SK-MEL-5 (cell line): ENCODE results near the gene HAO1. TPM values are rescaled to one million over a fixed set of nuclear protein-coding genes. Genes with fewer than 3 reads are reported as not detected.
A peak's percentile ranks its signal among the peaks of the same experiment; 100 is the strongest.
"Not testable (repeated sequence)": the region's sequence is repeated elsewhere in the genome, so short reads cannot be mapped to it uniquely, and the experiment has no call there.

Experiments
- DNase-seq: peaks from one replicate; pipeline ENCODE4 v3.0.0-alpha.2; 2016; ENCODE audit warnings: low read depth, low spot score
- in situ Hi-C: cut with HindIII; loops from 2 replicates; pipeline ENCODE4 v1.10.0; 2016; ENCODE audit warnings: low sequenced_read_pairs, high pct_unique_total_duplicates, low pct_unique_long_range_greater_than_20kb
- total RNA-seq: library from RNA; depleted of rRNA; stranded (reverse); fragments of >200 nt; shearing (Covaris generic); gene quantifications from 2 replicates; pipeline ENCODE4 v1.2.3, GENCODE V29; 2014

Gene HAO1
- total RNA-seq, 1 experiment from 2014 or later: not detected

DNA sequence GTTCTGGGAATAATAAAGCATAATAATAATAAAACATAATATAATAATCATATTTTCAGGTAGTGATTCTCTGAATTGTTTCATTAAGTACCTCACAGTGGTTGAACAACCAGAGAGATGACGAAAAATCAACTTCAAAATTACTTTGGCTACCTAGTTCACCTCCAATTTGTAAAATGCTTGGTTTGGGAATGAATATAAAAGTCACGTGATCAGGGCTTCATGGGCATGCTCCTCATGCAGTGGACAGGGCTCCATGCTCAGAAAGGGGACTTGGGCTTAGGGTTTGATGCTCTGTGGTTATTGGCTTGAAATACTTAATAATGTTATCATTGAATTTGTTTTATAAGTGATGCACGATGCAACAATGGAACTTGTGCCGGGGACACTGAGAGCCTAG lies 58.2 kb downstream of the HAO1 start:
- no peak for DNase-seq
- in situ Hi-C loops: no loop called here

- no peak for DNase-seq
- in situ Hi-C loops: no loop called here
Measured at GRCh38 chr20:7881551-7881950, 58.7 kb downstream of the HAO1 start.

- DNase-seq: peak; percentile 66
- in situ Hi-C loops: no loop called here
Measured at GRCh38 chr20:7879883-7880282, 60.4 kb downstream of the HAO1 start.

DNA sequence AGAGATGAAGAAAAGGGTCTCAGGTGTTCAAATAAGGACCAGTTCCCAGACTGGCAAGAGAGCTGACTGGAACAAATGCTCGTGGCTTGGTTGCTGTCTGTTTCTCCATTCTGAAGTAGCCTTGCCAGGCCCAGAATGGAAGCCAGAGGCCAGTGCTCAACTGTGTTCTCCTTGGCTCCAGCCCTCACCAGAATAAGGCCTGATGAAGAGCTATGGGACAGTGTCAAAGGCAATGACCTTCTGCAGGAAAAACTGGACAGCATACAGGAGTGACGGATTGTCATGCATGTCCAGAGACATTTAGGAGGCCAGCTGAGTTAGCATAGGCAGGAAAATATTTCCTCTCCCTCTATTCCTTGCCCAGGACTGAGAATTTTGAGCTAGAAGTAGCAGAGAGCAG lies 72.2 kb downstream of the HAO1 start:
- no peak for DNase-seq
- in situ Hi-C loops: no loop called here

DNA sequence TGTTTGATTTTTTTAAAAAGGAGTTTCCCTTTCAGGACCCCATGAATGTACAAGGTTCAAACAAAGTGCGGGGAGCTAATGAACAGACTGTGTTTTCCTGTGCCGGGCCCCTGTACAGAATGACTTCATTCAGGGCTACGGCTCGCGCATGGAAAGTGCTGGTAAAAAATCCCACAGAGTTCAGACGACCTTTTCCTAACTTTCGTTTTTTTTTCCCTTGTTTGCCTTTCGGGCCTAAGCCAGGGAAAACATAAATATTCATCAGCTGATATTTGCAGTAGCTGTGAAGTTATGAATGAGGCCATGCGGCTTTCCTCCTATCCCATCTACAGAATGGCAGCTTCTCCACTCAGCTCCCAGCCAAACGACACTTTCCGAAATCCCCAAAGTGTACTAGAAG lies 74.0 kb downstream of the HAO1 start:
- DNase-seq: no peak
- in situ Hi-C loops: no loop called here

- in situ Hi-C loops: no loop called here
Measured at GRCh38 chr20:7859356-7859802, 80.9 kb downstream of the HAO1 start.

DNA sequence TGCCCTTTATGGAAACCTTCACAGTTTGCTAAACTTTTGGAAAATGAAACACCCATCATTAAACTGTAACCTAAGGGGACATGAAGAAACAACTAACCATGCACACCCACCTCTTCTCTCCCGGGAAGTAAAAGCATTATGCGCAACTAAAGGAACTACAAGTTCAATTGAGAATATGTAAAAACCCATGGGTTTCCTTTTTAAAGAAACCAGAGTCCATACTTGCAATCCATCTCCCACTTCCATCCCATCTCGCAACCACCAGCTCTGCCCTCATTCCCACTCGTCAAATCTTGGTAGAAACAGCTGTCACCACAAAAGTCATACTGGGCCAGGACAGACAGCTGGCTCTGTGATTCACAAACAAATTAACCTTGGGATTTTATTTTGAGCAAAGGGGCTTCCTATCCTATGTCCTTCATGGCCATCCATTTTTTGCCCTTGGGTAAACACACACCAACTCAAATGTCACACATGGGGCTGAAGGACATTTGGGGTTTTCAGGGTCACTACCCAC lies 81.5 kb downstream of the HAO1 start:
- in situ Hi-C loops: no loop called here
- no peak for DNase-seq

More at GRCh38 chr20:7859356-7859802, 80.9 kb downstream of the HAO1 start:
- DNase-seq: peak; percentile 74

DNA sequence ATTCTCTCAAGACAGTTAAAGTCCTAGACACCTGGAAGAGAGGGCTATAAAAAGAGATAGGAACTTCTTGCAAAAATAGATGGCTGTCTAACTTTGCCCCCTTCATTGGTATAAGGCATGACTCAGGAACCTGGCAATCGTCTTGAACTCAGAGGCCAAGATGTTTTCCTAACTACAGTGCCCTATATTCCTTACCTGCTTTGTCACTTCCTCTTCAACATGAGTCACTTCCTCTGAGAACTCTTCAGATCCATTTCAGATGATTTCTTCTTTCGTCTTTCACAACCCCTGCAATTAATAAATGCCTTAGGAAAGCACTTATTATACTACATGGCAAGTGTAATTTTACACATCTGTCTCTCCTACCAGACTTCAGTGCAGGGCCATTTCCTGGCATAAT lies 83.5 kb downstream of the HAO1 start:
- in situ Hi-C loops: no loop called here
- DNase-seq: no peak

DNA sequence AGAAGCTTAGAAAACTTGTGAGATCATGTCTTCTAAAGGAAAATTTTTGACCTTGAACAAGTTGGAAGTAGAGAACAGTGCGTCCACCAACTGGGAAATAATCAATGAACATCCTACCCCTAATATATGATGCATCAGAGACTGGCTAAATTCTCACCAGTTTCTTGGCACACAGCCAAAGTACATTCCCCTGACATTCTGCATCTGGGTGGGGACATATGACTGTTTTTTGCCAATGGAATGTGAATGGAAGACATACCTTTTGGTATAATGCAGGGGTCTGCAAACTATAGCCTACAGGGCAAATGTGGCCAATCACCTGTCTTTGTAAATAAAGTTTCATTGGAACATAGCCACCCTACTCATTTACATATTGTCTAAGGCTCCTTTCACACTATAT lies 84.7 kb downstream of the HAO1 start:
- no peak for DNase-seq
- in situ Hi-C loops: no loop called here

DNA sequence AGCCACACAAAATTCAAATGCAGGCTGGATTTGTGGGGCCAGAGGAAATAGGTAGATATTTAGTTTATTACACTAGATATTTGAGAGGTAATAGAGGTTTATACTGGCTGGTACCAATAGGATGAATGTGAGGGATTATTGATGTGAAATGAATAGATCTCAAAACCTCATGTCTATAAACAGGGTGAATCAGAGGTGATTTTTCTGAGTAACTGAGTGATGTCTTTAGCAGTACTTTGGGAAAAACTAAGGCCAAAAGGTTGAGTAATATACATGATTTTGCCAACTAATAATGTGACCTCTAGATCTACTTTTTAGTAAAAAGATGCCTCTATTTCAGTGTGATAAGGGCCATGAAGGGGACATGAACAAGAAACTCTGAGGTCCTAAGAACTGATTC lies 86.8 kb downstream of the HAO1 start:
- in situ Hi-C loops: no loop called here
- no peak for DNase-seq

DNA sequence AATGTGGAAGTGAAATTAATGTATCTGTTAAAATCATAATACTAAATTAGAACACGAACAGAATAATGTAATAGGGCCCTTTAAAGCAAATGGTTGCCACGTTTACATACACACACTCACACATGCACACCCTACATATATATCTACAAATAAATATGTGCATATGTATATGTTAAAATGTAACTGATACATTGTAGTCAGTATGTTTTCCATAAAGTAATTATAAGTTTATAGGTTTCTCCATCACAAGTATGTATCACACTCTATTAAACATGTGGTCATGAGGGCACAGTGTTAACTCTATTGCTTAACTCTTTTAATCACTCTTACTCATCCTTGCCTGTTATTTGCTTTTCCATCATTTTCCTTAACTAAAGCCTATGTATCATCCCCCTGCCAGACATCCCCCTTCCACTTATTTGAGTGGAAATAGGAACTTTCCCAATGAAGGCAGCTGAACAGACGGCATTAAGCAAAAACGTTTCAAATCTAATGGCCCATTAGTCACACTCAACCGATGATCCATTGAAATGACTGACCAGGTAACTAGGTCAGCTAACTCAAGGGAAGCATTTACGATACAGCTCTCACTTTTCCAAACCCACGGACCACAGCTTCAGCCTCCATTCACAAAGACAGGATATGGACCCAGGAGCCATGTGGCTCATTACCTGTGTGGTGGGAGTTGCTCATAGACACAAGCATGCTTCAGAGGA lies 89.3 kb downstream of the HAO1 start:
- no peak for DNase-seq
- in situ Hi-C loops: no loop called here

GRCh38 chr20:7849675-7850074 lies 90.6 kb downstream of the HAO1 start:
- in situ Hi-C loops: no loop called here
- DNase-seq: peak; percentile 19

- DNase-seq: no peak
- in situ Hi-C loops: no loop called here
Measured at GRCh38 chr20:7848351-7848750, 91.9 kb downstream of the HAO1 start.

DNA sequence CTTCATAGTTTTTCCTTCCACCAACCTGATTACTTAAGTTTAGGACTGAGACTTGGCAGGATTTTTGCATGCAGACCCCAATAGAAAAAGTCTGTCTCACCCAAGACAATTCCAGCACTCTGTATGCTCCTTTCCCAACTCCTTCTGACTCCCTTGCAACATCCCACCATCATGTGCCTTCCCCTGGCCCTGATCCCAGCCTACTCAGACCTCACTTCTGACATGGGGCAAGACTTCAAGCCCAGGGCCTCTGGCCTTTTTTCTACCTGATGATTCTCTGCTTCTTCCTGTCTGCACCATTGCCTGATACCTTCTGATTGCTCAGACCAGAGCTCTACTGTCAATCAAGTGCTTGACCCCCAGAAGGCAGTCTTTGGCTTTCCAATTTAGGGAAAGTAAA lies 96.6 kb downstream of the HAO1 start:
- DNase-seq: peak; percentile 83
- in situ Hi-C loops: no loop called here

- in situ Hi-C loops: no loop called here
- DNase-seq: no peak
Measured at GRCh38 chr20:7841971-7842310, 98.3 kb downstream of the HAO1 start.

DNA sequence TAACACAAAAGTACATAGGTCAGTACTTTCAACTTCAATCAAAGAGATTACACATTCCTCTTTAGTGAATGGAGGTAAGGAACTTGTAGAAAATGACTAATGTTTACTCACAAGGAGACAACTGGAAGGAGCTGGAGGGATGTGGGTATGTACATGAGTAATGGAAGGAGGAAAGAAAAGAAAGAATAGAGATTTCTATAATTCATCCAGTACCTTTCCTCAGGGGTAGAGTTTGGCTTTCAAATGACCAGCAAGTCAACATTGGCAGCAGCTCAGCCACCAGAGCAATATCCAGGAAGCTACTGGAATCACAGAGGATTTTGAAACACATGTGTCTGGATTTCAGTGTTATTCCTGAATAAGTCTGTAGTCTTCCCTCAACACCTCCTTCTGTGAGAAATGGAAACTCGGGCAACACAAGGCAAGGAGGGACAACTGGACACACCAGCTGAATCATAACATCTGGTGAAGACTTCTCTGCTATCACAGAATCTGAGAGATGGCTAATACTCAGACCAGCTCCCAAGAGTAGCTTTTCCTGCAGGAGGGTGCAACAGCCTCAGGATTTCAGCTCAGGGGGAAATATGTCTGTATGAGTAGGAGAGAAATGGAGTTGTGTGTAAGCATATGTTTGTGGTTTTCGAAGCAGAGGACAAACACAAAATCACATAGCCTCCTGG lies 98.8 kb downstream of the HAO1 start:
- no peak for DNase-seq
- in situ Hi-C loops: no loop called here

GRCh38 chr20:7836076-7836475 lies 104.2 kb downstream of the HAO1 start:
- in situ Hi-C loops: no loop called here
- no peak for DNase-seq

GRCh38 chr20:7834441-7834840 lies 105.8 kb downstream of the HAO1 start:
- in situ Hi-C loops, DNase-seq: not testable (repeated sequence)
